HepG2 (cell line): Measurements from ENCODE around the gene NKIRAS1. TPM values are rescaled to one million over a fixed set of nuclear protein-coding genes. Genes with fewer than 3 reads are reported as not detected.

Experiments
- CENPT ChIP-seq: sonication (generic); formaldehyde crosslinking; IDR thresholded peaks from 2 replicates; pipeline ENCODE4 v1.8.0; 2022; ENCODE audit warnings: low read depth, mild to moderate bottlenecking, moderate library complexity, missing genetic modification reagents
- CREB1 ChIP-seq, 2 experiments: fragments of 450-650 bp in 1 of 2; IDR thresholded peaks; 2 replicates each; pipeline ENCODE4 v1.6.1; 2016 to 2017; ENCODE audit warnings: control low read depth in 1 of 2, mild to moderate bottlenecking in 1 of 2, missing compliant biosample characterization in 1 of 2, missing genetic modification characterization in 1 of 2
- GLMP ChIP-seq: sonication (generic); formaldehyde crosslinking; IDR thresholded peaks from 2 replicates; pipeline ENCODE4 v1.9.0; 2021; ENCODE audit warnings: missing genetic modification reagents, mild to moderate bottlenecking, borderline replicate concordance
- NFIB ChIP-seq: sonication (generic); formaldehyde crosslinking; IDR thresholded peaks from 2 replicates; pipeline ENCODE4 v1.9.0; 2021; ENCODE audit warnings: missing genetic modification reagents, mild to moderate bottlenecking, borderline replicate concordance
- PLRG1 ChIP-seq: fragments of 450-650 bp; conservative IDR thresholded peaks from 2 replicates; pipeline ENCODE4 v1.6.1; 2016
- RAD21 ChIP-seq: fragments of 450-650 bp; formaldehyde crosslinking; IDR thresholded peaks from 2 replicates; pipeline ENCODE4 v1.5.0; 2020; ENCODE audit warnings: mild to moderate bottlenecking
- SAP130 ChIP-seq: IDR thresholded peaks from 2 replicates; pipeline ENCODE4 v1.6.1; 2016; ENCODE audit warnings: low read depth
- SP4 ChIP-seq: sonication (generic); formaldehyde crosslinking; IDR thresholded peaks from 2 replicates; pipeline ENCODE4 v1.8.1; 2023; ENCODE audit warnings: mild to moderate bottlenecking, missing genetic modification reagents
- TEAD2 ChIP-seq: sonication (generic); formaldehyde crosslinking; IDR thresholded peaks from 2 replicates; pipeline ENCODE4 v1.9.0; 2021; ENCODE audit warnings: missing genetic modification reagents
- ZBTB20 ChIP-seq: sonication (generic); formaldehyde crosslinking; IDR thresholded peaks from 2 replicates; pipeline ENCODE4 v1.8.1; 2023; ENCODE audit warnings: missing genetic modification reagents, low read depth, mild to moderate bottlenecking, borderline replicate concordance
- ZFYVE20 ChIP-seq: sonication (generic); formaldehyde crosslinking; IDR thresholded peaks from 2 replicates; pipeline ENCODE4 v1.8.0; 2023; ENCODE audit warnings: low read depth, mild to moderate bottlenecking, moderate library complexity, missing genetic modification reagents, borderline replicate concordance
- ZNF263 ChIP-seq: sonication (generic); formaldehyde crosslinking; IDR thresholded peaks from 2 replicates; pipeline ENCODE4 v1.4.0; 2020; ENCODE audit warnings: missing genetic modification reagents
- ZNF407 ChIP-seq: sonication (generic); formaldehyde crosslinking; IDR thresholded peaks from one replicate; pipeline ENCODE4 v1.5.1; 2020; ENCODE audit warnings: mild to moderate bottlenecking, missing genetic modification reagents; ENCODE audit errors: not compliant biosample characterization
- ZNF556 ChIP-seq: sonication (generic); formaldehyde crosslinking; IDR thresholded peaks from 2 replicates; pipeline ENCODE4 v1.4.0; 2020; ENCODE audit warnings: mild to moderate bottlenecking, missing genetic modification reagents, borderline replicate concordance
- ZNF607 ChIP-seq: sonication (generic); formaldehyde crosslinking; IDR thresholded peaks from 2 replicates; pipeline ENCODE4 v1.5.1; 2020; ENCODE audit warnings: missing genetic modification reagents, mild to moderate bottlenecking, borderline replicate concordance
- ZNF720 ChIP-seq: sonication (generic); formaldehyde crosslinking; IDR thresholded peaks from 2 replicates; pipeline ENCODE4 v1.4.0; 2020; ENCODE audit warnings: missing genetic modification reagents
- ZNF746 ChIP-seq: sonication (generic); formaldehyde crosslinking; IDR thresholded peaks from 2 replicates; pipeline ENCODE4 v1.8.0; 2022; ENCODE audit warnings: mild to moderate bottlenecking, missing genetic modification reagents
- polyA plus RNA-seq, 8 experiments: library from polyadenylated mRNA; depleted of rRNA in 3 of 8; stranded (reverse) in 7 of 8; unstranded in 1 of 8; fragments of >200 nt; fragmentation: Illumina TruSeq in 4 of 8; extraction: Trizol in 4 of 8; gene quantifications; 2 replicates each; pipeline versions ENCODE4 v1.2.1 to v1.2.3, GENCODE V29; 2011 to 2016; ENCODE audit warnings: low read depth in 4 of 8, missing spikeins in 1 of 8, mixed read lengths in 1 of 8; ENCODE audit not compliant: insufficient read depth in 1 of 8
- total RNA-seq, 5 experiments: library from RNA; depleted of rRNA; stranded (reverse); fragments of >200 nt; fragmentation: Illumina TruSeq; extraction: Trizol; gene quantifications; 2 replicates each; pipeline ENCODE4 v1.2.3, GENCODE V29; 2016; ENCODE audit warnings: low read depth in 1 of 5
- TF ChIP-seq, protein P1 (sequence below): sonication (generic); formaldehyde crosslinking; conservative IDR thresholded peaks from 2 replicates; pipeline ENCODE4 v1.8.0; 2022; ENCODE audit warnings: missing genetic modification reagents

Gene NKIRAS1
- total and polyA plus RNA-seq, 2 of the 13 experiments (the other 11 are each of a cell fraction or from before 2014, with no cell fraction given) = 4.3 to 8.0 TPM

- TF ChIP-seq SAP130 (CRISPR knock-in tag) = peak; percentile 97
- TF ChIP-seq ZNF746 (CRISPR knock-in tag) = peak; percentile 57; the same call in 1 of the 2 replicates
- no peak for TF ChIP-seq GLMP
- TF ChIP-seq ZNF556 (CRISPR knock-in tag) = peak; percentile 36; the same call in 1 of the 2 replicates
- peak; percentile 89 for TF ChIP-seq ZNF607 (CRISPR knock-in tag)
- TF ChIP-seq RAD21 (CRISPR knock-in tag) = no peak; the same call in 1 of the 2 replicates
- TF ChIP-seq ZNF407 (CRISPR knock-in tag) = peak; percentile 95
- TF ChIP-seq ZNF720 (CRISPR knock-in tag) = no peak
- TF ChIP-seq CENPT (CRISPR knock-in tag) = peak; percentile 36; the same call in 1 of the 2 replicates
- TF ChIP-seq, protein P1, sequence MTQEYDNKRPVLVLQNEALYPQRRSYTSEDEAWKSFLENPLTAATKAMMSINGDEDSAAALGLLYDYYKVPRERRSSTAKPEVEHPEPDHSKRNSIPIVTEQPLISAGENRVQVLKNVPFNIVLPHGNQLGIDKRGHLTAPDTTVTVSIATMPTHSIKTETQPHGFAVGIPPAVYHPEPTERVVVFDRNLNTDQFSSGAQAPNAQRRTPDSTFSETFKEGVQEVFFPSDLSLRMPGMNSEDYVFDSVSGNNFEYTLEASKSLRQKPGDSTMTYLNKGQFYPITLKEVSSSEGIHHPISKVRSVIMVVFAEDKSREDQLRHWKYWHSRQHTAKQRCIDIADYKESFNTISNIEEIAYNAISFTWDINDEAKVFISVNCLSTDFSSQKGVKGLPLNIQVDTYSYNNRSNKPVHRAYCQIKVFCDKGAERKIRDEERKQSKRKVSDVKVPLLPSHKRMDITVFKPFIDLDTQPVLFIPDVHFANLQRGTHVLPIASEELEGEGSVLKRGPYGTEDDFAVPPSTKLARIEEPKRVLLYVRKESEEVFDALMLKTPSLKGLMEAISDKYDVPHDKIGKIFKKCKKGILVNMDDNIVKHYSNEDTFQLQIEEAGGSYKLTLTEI (CRISPR knock-in tag) = no peak
- TF ChIP-seq ZBTB20 (CRISPR knock-in tag) = peak; percentile 75
- no peak for TF ChIP-seq TEAD2
- no peak for TF ChIP-seq ZFYVE20 (CRISPR knock-in tag)
- no peak for TF ChIP-seq PLRG1
- TF ChIP-seq ZNF263 (CRISPR knock-in tag) = peak; percentile 51
- TF ChIP-seq NFIB (CRISPR knock-in tag) = no peak
- peak; percentile 86 for TF ChIP-seq SP4
- peak; percentile 93; the same call in 1 of the 2 replicates for TF ChIP-seq CREB1 (IDR thresholded peaks at IDR 0.05)
- TF ChIP-seq CREB1 (CRISPR knock-in tag; IDR thresholded peaks at IDR 0.05) = peak; percentile 70
Measured at GRCh38 chr3:23945913-23946687, 29.3 kb upstream of the NKIRAS1 start (continued).
